Measurements from ENCODE around the gene SHC1. TPM values are rescaled to one million over a fixed set of nuclear protein-coding genes. Genes with fewer than 3 reads are reported as not detected.

SHC1 gene, protein sequence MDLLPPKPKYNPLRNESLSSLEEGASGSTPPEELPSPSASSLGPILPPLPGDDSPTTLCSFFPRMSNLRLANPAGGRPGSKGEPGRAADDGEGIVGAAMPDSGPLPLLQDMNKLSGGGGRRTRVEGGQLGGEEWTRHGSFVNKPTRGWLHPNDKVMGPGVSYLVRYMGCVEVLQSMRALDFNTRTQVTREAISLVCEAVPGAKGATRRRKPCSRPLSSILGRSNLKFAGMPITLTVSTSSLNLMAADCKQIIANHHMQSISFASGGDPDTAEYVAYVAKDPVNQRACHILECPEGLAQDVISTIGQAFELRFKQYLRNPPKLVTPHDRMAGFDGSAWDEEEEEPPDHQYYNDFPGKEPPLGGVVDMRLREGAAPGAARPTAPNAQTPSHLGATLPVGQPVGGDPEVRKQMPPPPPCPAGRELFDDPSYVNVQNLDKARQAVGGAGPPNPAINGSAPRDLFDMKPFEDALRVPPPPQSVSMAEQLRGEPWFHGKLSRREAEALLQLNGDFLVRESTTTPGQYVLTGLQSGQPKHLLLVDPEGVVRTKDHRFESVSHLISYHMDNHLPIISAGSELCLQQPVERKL
- 69.0 and 86.5 TPM in 2 replicates for total RNA-seq (ENCODE audit: low replicate concordance)

DNA sequence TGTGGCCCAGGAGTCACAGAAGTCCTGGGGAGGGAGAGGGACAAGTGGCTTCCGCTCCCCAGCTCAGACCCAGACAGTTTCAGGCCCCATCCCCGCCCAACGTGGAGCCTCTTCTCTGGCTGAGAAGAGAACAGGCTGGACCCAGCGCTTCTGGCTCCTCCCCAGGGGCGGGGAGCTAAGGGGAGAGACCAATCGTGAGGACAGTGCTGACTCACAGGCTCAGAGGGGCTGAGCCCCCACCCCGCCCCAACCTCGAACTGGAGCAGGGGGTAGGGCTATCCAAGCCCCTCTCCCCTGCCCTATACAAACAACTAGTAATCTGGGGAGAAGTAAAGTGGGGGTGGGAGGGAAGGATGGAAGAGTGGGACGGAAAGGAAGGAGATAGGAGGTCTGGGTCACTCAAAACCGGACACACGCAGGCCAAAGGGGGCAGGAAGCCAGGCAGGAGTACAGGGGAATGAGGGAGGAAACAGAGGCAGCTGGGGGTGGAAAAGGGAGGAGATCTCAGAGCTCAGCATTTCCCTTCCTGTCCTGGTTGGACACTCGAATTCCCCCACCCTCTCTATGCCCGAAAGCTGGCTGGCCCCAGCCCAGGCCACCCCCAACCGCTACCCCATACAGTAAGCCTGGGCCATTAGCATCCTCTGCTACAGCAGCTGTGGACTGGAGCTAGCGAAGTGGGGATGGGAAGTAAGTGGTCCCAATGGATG lies at the start of gene SHC1:
SHC1 (minus strand) TSS at position 117 of the 710 bp plus-strand sequence. CDS start 221 bp downstream, outside the sequence.
- Histone ChIP-seq H3F3A (ENCODE audit: low read depth) (peaks cover 44% of the 10 kb centered on the region), H4K20me1 (ENCODE audit: low read depth) (peaks cover 14% of the 10 kb centered on the region), H3K9ac (peak within 1 kb of the TSS; percentile 51), H3K4me2 (peak within 1 kb of the TSS; percentile 91), H3K27ac (peak within 1 kb of the TSS; percentile 43), H3K4me3 (peak within 1 kb of the TSS; percentile 51), H3K79me2 (ENCODE audit: low read depth) (peaks cover 54% of the 10 kb centered on the region), H3K36me3 (no peaks in the 10 kb centered on the region), H3K9me3 (ENCODE audit: low read depth) (no peaks in the 10 kb centered on the region), H2AFZ (replicated peaks) (no peak within 1 kb of the TSS), H3K4me1 (peaks cover 35% of the 10 kb centered on the region), H3K27me3 (no peaks in the 10 kb centered on the region)
- Mint-ChIP-seq H3K4me1 (peaks cover 40% of the 10 kb centered on the region), H3K36me3 (peaks cover 7% of the 10 kb centered on the region), H3K27ac (peak within 1 kb of the TSS; percentile 96), H3K27me3 (ENCODE audit: insufficient read depth, low read depth) (peaks cover 3% of the 10 kb centered on the region), H3K9me3 (no peaks in the 10 kb centered on the region), H3K4me3 (peak within 1 kb of the TSS; percentile 83)
- TF ChIP-seq EZH2phosphoT487 (IDR thresholded peaks at IDR 0.05) = no peak
- TF ChIP-seq EZH2 (IDR thresholded peaks at IDR 0.05) = no peak
- TF ChIP-seq, protein P1, sequence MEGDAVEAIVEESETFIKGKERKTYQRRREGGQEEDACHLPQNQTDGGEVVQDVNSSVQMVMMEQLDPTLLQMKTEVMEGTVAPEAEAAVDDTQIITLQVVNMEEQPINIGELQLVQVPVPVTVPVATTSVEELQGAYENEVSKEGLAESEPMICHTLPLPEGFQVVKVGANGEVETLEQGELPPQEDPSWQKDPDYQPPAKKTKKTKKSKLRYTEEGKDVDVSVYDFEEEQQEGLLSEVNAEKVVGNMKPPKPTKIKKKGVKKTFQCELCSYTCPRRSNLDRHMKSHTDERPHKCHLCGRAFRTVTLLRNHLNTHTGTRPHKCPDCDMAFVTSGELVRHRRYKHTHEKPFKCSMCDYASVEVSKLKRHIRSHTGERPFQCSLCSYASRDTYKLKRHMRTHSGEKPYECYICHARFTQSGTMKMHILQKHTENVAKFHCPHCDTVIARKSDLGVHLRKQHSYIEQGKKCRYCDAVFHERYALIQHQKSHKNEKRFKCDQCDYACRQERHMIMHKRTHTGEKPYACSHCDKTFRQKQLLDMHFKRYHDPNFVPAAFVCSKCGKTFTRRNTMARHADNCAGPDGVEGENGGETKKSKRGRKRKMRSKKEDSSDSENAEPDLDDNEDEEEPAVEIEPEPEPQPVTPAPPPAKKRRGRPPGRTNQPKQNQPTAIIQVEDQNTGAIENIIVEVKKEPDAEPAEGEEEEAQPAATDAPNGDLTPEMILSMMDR (IDR thresholded peaks at IDR 0.05) = no peak
- DNase-seq (ENCODE audit: low spot score) = peak; percentile 96

DNA sequence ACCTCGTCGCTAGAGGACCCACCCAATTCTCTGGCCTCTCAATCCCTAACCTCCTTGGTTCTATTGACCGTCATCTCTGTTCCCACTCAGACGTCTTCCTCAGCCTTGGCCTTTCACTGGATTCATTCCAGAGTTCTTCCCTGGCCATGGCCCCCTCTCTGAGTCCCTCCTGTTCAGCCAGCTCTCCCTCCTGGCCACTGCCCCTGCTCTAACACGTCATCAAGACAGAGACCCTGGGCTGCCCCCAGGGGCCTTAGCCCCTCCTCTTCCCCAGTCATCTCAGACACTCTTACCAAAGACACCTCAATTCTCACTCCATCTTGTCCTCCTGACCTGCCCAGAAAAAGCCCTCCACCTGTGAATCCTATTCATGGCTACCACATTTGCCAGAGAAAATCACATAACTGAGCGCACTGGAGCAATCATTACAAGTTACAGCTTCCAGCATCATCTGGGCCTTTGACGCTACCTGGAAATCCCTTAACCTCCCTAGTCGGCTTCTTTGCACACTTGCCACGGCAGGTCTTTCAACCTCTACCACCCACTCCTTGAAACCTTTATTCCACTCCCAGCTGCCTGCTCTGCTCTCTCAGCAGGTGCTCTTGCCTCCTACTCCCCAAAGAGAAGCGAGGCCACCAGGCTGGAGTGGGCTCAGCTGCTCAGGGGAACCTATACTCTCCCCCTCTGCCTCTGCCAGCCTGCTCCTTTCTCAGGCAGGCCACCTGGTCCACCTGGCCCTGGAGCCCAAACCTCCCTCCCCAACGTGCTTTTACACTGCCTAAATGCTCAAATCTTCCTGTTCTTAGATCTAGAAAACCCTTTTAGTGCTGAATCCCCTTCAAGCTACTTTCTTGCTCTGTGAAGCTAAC lies 49.1 kb upstream of the SHC1 start:
- peaks cover 26% of the 10 kb centered on the region for H3K4me1 ChIP-seq
- peak overlapping the region; percentile 50 for H3K27ac ChIP-seq
- no peaks in the 10 kb centered on the region for H3K27me3 ChIP-seq
- peaks cover 20% of the 10 kb centered on the region for H3F3A ChIP-seq (ENCODE audit: low read depth)
- H3K4me2 ChIP-seq = peak overlapping the region; percentile 40
- no peaks in the 10 kb centered on the region for H3K79me2 ChIP-seq (ENCODE audit: low read depth)
- Mint-ChIP-seq H3K27me3 (ENCODE audit: insufficient read depth, low read depth) (peaks cover 19% of the 10 kb centered on the region), H3K4me1 (peaks cover 25% of the 10 kb centered on the region), H3K4me3 (peak overlapping the region; percentile 27), H3K9me3 (no peaks in the 10 kb centered on the region), H3K27ac (peak overlapping the region; percentile 44), H3K36me3 (peaks cover 2% of the 10 kb centered on the region)
- no peak for DNase-seq (ENCODE audit: low spot score)
- H3K4me3 ChIP-seq = no peak overlapping the region
- H2AFZ ChIP-seq (replicated peaks) = no peak overlapping the region
- no peaks in the 10 kb centered on the region for H3K36me3 ChIP-seq
- no peak overlapping the region for H3K9ac ChIP-seq
- no peaks in the 10 kb centered on the region for H3K9me3 ChIP-seq (ENCODE audit: low read depth)
- TF ChIP-seq EZH2 (IDR thresholded peaks at IDR 0.05) = no peak
- no peak for TF ChIP-seq EZH2phosphoT487 (IDR thresholded peaks at IDR 0.05)
- TF ChIP-seq, protein P1 (IDR thresholded peaks at IDR 0.05) = no peak
- peaks cover 5% of the 10 kb centered on the region for H4K20me1 ChIP-seq (ENCODE audit: low read depth)

All from neural progenitor cell (in vitro differentiated cells).